HG03439 (cell line): ENCODE data around the gene SPP2.

Experiments
- ATAC-seq: cut with Tn5 transposase; IDR thresholded peaks from one replicate; pipeline ENCODE4 v1.9.1; 2021; ENCODE audit warnings: mild to moderate bottlenecking, moderate library complexity; ENCODE audit not compliant: unreplicated experiment

Gene SPP2

DNA sequence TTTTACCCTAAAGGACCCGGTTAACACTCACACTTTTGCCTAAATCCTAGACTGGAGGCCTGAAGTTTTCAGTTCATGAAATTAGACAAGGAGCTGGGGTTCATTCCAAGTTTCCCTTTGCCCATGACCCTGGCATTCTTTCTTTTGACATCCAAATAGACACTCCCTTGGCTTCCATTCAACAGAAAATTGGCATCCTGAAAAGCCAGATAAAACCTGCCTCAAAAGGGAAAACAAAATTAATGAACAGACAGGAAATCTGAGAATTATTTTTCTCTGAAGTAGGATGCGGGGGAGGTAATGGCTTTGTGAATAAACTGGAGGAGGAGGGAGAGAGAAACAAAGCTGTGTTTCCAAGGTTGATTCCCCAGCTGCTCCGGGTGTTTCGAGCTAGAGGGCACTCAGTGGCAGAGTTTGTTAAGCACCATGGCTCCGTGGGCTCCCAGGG, 41.0 kb downstream of the SPP2 start:
- no peak for ATAC-seq

DNA sequence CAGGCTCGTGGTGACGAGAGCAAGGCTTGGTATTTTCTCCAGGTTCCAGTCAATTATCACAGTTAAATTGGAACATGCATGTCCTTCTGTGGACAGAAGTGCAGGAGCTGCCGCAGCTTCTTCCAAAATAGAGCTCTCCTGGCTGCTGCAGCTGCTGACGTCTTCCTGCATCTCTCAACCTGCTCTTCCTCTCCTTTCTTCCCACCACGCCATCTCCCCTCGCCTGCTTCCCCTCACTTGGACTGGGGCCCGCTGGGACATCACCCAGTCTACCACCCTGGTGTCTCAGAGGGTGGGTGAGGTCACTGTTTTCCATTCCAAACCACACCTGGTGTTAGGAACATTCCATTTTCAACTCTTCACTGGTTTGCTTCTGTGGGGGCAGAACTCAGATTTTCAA, 41.4 kb downstream of the SPP2 start:
- no peak for ATAC-seq

DNA sequence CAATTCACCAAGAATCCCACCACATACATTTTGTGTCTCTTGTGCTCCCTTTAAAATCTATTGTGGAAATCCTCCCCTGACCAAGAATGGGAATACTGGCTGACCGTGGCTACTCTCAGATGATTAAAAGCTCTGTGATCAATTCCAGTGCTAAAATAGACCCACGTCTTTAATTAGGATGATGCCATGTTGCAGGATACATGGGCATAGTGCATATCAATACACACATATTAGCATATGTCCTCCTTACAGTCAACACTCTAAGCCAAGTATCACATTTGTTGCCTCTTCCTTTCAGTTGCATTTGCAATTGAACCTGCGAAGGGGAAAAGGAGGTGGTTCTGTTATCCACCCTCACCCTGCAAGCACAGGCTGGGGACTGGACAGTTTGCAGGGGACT, 41.8 kb downstream of the SPP2 start:
- no peak for ATAC-seq

DNA sequence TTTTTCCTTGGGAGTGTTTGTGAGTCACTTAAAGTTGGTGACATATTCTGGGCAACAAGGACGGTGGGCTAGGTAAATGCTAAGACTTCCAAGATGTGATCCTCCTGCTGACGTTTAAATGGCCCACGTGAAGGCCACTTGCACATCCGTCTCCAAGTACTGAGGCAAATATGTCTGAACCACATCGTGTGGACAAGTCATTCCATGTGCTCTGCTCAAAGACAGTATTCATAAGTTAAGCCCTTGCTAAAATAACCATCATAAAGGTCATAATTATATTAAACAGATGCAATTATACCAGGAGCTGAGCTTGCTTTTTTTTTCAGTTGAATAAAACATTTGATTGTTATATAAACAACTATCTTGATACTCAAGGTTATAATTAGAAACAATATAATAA, 44.8 kb downstream of the SPP2 start:
- no peak for ATAC-seq

DNA sequence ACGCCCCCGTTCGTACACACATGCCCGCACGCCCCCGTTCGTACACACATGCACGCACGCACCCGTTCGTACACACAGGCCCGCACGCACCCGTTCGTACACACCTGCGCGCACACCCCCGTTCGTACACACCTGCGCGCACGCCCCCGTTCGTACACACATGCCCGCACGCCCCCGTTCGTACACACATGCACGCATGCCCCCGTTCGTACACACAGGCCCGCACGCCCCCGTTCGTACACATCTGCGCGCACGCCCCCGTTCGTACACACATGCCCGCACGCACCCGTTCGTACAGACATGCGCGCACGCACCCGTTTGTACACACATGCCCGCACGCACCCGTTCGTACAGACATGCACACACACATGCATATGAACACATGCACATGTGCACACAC, 45.7 kb downstream of the SPP2 start:
- ATAC-seq: no peak

DNA sequence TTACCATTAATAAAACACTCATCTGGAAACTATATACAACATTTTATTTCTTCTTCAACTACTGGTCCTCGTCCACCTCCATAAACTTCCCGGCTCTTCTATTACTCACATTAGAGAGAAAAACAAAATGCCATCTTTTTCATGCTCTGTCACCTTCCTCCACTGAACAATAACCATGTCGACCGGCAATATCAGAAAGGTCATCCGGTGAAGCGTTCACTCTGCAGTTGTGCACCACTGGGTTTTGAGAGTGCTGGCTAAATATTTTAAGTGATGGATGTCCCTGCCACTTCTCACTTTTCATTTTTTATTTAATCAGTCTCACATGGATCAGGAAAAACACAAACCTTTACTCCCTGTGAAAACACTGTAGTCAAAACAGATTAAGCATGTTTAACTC, 48.2 kb downstream of the SPP2 start:
- no peak for ATAC-seq

DNA sequence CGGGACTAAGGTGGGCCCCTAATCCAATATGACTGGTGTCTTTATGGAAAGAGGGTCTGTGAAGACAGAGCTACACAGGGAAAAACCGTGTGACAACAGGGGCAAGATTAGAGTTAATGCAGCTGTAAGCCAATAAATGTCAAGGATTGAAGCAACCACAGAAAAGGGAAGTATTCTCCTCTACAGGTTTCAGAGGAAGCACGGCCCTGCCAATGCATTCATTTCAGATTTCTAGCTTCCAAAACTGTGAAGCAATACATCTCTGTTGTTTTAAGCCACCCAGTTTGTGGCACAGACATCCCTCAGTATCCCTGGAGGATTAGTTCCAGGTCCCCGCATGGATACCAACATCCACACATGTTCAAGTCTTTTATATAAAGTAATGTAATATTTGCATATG, 48.8 kb downstream of the SPP2 start:
- no peak for ATAC-seq

DNA sequence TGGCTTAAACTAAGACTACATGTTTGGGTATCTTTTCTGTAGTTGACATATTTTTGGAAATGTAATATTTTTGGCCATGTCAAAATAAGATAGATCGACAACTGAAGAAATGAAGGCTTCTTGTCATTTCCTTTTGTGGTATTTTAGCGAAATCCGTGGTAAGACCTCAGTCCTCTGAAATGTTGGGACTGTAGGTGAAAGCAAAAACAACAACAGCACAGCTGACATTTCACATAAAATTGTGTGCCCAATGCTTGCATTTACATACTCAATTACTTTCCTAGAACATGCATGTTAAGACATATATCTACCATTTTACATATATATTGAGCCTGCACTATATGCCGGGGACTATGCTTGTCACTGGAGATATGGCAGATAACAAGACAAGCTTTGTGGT, 50.2 kb downstream of the SPP2 start:
- no peak for ATAC-seq

DNA sequence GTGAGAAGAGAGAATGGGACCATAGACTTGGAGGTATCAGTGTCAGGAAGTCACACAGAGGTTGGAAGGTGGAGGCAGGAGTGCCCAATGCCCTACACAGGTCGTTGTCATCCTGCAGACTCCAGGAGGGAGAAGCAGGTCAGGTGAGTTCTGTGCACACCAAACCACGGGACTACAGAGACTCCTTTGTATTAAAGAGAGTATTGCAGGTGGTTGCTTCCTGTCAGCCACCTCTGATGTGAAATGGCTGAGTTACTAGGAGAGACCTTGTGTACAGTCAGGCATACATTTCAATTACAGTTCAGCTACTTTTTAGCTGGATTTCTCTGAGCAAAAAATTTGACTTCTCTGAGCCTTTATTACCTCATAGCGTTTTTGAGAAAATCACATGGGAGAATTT, 51.6 kb downstream of the SPP2 start:
- no peak for ATAC-seq

DNA sequence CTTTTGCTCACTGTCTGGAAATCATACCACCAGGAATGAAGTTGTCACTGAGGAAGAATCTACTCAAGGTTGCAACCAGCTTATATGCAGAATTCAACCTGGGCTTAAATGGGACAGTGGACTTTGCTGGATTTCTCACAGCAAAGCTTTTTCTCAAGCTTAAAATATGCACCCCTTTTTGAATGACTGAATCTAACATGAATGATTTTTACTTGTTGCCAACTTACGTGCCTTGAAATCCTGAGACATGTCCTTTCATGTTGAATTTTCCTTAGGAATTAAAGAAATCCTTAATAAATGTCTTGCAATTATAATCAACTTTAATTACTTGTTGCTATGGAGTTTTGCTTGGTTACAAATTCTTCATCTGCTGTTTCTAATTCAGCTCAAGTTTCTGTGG, 57.4 kb downstream of the SPP2 start:
- ATAC-seq: no peak

DNA sequence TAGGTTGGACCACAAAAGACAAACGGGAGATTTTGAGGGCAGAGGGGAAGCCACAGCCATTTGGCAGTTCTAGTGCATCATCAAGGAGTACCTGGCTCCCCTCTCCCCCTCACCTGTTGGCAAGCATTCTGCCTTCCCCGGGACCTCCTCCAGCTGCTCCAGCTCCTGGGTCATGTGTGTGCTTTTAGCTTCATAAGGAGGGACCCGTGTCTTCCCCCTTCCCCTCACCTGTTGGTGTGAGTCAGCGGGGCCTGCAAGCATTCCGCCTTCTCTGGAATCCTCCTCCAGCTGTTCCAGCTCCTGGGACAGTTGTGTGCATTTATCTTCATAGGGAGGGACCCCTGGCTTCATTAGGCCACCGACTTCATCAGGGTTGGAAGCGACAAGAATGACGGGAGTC, 58.8 kb downstream of the SPP2 start:
- no peak for ATAC-seq

DNA sequence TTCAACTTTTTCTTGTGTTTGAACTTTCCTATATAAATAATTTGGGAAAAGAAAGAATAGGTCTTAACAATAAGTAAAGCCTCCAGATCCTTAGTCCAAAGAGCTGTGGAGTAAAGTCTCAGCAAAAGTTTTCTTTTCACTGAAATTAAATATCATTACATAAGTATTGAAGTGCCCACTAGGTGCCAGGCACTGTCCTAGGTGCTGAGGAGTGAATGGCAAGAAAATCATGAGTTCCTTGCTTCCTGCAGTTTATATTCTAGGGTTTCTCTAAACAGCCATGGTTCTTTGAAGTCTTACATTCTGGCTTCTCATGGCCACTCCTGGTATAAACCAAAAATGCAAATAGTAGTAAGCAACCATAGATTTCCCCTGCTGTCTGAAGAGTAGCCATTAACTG, 59.7 kb downstream of the SPP2 start:
- no peak for ATAC-seq

DNA sequence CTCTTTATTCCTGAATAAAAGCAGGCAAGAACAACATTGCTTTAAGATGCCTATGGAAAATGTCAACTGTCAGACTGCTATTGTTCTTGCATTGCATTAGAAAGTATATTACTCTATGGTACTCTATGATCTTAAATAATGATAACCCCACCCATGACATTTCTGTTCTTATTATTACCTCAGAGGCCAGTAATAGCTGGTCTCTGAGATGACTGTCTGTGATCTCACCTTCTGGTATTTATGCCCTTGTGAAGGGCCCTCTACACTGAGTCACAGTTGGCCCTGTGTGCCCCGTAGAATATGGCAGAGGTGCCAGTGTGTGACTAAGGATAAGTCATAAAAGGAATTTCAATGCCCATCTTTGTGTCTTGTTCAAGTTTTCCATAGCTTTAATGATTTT, 61.0 kb downstream of the SPP2 start:
- no peak for ATAC-seq

DNA sequence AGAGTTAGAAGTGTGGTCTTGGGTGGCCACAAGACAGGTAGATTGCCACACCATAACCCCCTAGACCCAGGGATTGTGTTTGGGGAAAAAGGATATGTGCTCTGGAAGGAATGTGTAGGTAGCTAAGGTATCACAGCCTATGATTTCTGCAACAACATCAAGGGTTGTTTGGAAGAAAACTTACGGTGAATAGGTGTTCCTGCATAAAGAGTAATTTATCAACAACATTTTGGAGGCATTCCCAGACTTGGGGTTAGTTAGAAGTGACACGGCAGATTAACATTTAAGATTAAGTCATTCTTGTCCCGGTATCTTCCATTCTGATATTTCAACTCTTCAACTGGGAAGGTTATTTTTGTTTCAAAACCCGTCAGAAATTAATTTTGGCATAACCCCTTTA, 65.5 kb downstream of the SPP2 start:
- no peak for ATAC-seq

DNA sequence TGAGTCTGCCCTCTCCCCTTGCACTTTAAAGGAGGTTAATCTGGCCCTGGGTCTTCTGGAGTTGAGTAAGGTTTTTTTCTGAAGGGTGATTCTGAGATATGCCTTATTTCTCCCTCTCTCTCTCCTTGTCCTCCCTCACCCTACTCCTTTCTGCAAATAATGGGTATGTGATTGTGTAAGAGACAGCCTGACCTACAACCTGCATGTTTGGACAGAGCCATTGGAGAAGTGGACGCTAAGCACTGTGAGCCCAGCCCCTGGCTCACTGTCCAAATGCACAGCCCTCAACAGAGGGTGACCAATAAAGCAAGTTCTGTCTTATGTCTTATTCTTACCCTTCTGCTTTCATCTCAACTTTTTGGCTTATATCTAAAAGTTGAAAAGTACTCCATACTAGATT, 71.5 kb downstream of the SPP2 start:
- ATAC-seq: no peak

DNA sequence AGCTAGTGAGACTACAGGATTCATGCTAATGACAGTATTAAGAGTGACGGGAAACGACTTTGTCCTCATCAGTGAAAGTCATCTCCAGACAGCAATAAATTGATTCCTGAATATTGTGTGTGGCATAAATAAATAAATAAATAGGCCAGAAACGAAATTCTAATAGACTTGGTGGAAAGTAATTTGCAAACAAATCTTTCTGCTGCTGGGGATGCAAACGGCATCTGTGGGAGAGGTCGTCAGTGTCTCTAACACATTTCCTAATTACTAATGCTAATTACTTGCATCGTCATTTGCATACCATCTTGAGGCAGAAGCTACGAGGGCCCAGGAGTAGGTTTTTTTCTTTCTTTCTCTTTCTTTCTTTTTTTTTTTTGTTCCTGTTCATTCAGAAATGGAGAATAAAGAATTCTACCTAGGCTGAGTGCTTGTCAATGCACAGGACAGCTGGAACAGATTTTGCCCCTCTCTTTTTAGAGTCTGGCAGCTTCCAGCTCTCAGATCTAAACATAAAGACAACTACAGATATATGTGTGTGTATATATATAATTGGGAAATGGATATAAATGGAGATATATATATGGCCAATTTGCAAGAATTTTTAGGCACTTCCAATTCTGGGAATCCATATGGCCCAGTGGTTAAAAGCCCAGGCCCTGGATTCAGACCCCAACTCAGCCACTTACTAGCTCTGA, 75.1 kb downstream of the SPP2 start:
- ATAC-seq: no peak

DNA sequence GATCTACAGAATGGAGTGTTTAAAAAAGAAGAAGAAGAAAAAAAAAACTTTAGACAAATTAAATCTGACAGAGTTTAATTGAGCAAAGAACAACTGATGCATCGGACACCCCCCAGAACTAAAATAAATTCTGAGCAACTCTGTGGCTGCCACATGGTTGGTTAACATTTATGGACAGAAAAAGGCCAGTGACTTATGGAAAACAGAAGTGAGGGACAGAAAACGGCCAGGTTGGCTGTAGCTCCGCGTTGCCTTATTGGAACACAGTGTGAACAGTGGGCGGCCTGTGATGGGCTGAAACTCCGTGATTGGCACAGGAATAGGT, 75.6 kb downstream of the SPP2 start:
- ATAC-seq: no peak
